Right cardiac atrium (tissue), 5 donors: ENCODE measurements around the gene HOXD9. TPM values are rescaled to one million over a fixed set of nuclear protein-coding genes. Genes with fewer than 3 reads are reported as not detected.
A peak's percentile ranks its signal among the peaks of the same experiment; 100 is the strongest.

Experiments used
- ATAC-seq, 2 donors: fragments of 200-7000 bp; cut with Tn5 transposase; one replicate each; pipeline versions ENCODE4 v1.8.0 to v1.9.1; 2020; ENCODE audit warnings: moderate library complexity in 2 of 2, mild to moderate bottlenecking in 1 of 2
- DNase-seq, 3 donors: peaks; one replicate each; pipeline ENCODE4 v3.0.0-alpha.2; 2020
- H3K27ac ChIP-seq: one replicate; pipeline ENCODE4 v1.5.1; 2013; ENCODE audit warnings: mild to moderate bottlenecking, low read length, control low read depth, moderate library complexity
- H3K27me3 ChIP-seq: one replicate; pipeline ENCODE4 v1.6.1; 2013; ENCODE audit not compliant: control insufficient read depth, insufficient read depth
- H3K4me1 ChIP-seq: one replicate; pipeline ENCODE4 v1.6.1; 2013; ENCODE audit warnings: low read length; ENCODE audit not compliant: control insufficient read depth, insufficient read depth
- H3K4me3 ChIP-seq: one replicate; pipeline ENCODE4 v1.5.1; 2013; ENCODE audit warnings: low read length, control low read depth
- H3K9me3 ChIP-seq: one replicate; pipeline ENCODE4 v1.6.1; 2013; ENCODE audit warnings: low read length; ENCODE audit not compliant: control insufficient read depth
- WGBS: extraction: QIAGEN DNeasy Blood & Tissue Kit; methylation state at CpG from one replicate; pipeline ENCODE4 v1.1.7; 2013; 5-methylcytosine and 5-hydroxymethylcytosine counted together
- intact Hi-C, 4 donors: fragments of 100-400 bp; cut with DNase I; formaldehyde crosslinking; loops; one replicate each; pipeline versions ENCODE4 v1.11.0 to v1.14.0; 2022 to 2023
- polyA plus RNA-seq: library from polyadenylated mRNA; stranded (reverse); fragments of 200-250 nt; gene quantifications from one replicate; pipeline ENCODE4 v1.2.3, GENCODE V29; 2013
- total RNA-seq, 4 donors: library from RNA; stranded (reverse); fragmentation: NEBNext Ultra II Directional; extraction: Animal tissue kit (Norgen Biotek cat#: 25700); gene quantifications; one replicate each; pipeline ENCODE4 v1.2.1, GENCODE V29; 2021
- donor health status: healthy with polysubstance abuse.
- donor health status: DM: no; HTN: yes; CAD: no.
- donor health status: DM: no; HTN: no; CAD: no.
- donor health status: DM: no; HTN: yes; CAD: no; lungs with severe emphysema.
- donor health status: DM: yes; HTN: yes; CAD: no.

The HOXD9 gene
- total and polyA plus RNA-seq, 5 donors = 0.09 TPM; not detected in 4

GRCh38 chr2:176093898-176094249 lies 28.6 kb upstream of the HOXD9 start:
- Histone ChIP-seq H3K9me3 (no peaks in the 10 kb centered on the region), H3K4me1 (peaks cover 5% of the 10 kb centered on the region), H3K27ac (no peak overlapping the region), H3K27me3 (peaks cover 7% of the 10 kb centered on the region), H3K4me3 (no peak overlapping the region)
- 7% methylated on average over 8 of the region's 8 CpGs for WGBS
- intact Hi-C loops = loop anchor here in 2 of 4 donors (5.0 to 10.0 kb wide), 3 partner anchors 407 to 679 kb away; no protein-coding TSS in a partner anchor
- DNase-seq = no peak
- no peak for ATAC-seq

- peaks cover 5% of the 10 kb centered on the region for H3K4me1 ChIP-seq
- no peak overlapping the region for H3K27ac ChIP-seq
- H3K9me3 ChIP-seq = no peaks in the 10 kb centered on the region
- peaks cover 7% of the 10 kb centered on the region for H3K27me3 ChIP-seq
- no peak overlapping the region for H3K4me3 ChIP-seq
- DNase-seq (no peak), ATAC-seq (no peak)
- intact Hi-C loops = loop anchor here in 2 of 4 donors (5.0 to 10.0 kb wide), 3 partner anchors 407 to 680 kb away; no protein-coding TSS in a partner anchor
- 4% methylated on average over 12 of the region's 12 CpGs for WGBS
Observed at GRCh38 chr2:176094349-176094748, 28.2 kb upstream of the HOXD9 start.

- ATAC-seq (no peak), DNase-seq (no peak)
- no peaks in the 10 kb centered on the region for H3K9me3 ChIP-seq
- intact Hi-C loops = loop anchor here in 3 of 4 donors (5.0 to 10.0 kb wide), 3 partner anchors 411 to 723 kb away; no protein-coding TSS in a partner anchor
- H3K4me3 ChIP-seq = no peak overlapping the region
- 11% methylated on average over 5 of the region's 5 CpGs for WGBS
- H3K4me1 ChIP-seq = peaks cover 5% of the 10 kb centered on the region
- peaks cover 5% of the 10 kb centered on the region for H3K27me3 ChIP-seq
- H3K27ac ChIP-seq = no peak overlapping the region
Observed at GRCh38 chr2:176095421-176095820, 27.1 kb upstream of the HOXD9 start.

- peak overlapping the region; percentile 26 for H3K4me3 ChIP-seq
- WGBS = 9% methylated on average over 16 of the region's 16 CpGs
- no peaks in the 10 kb centered on the region for H3K9me3 ChIP-seq
- H3K4me1 ChIP-seq = peaks cover 5% of the 10 kb centered on the region
- DNase-seq = no peak
- peaks cover 3% of the 10 kb centered on the region for H3K27me3 ChIP-seq
- no peak for ATAC-seq
- intact Hi-C loops = loop anchor here in 3 of 4 donors (5.0 to 10.0 kb wide), 3 partner anchors 412 to 724 kb away; no protein-coding TSS in a partner anchor
- H3K27ac ChIP-seq = no peak overlapping the region
Observed at GRCh38 chr2:176096243-176096985, 26.1 kb upstream of the HOXD9 start.

- H3K27me3 ChIP-seq = peaks cover 3% of the 10 kb centered on the region
- peak; percentile 56 to 86 (median 78) for DNase-seq
- peaks cover 5% of the 10 kb centered on the region for H3K4me1 ChIP-seq
- H3K27ac ChIP-seq = no peak overlapping the region
- peak overlapping the region; percentile 26 for H3K4me3 ChIP-seq
- intact Hi-C loops = loop anchor here in 3 of 4 donors (5.0 to 10.0 kb wide), 3 partner anchors 412 to 725 kb away; no protein-coding TSS in a partner anchor
- H3K9me3 ChIP-seq = no peaks in the 10 kb centered on the region
- peak; percentile 83 to 92 for ATAC-seq
- WGBS = 2% methylated on average over 45 of the region's 45 CpGs
Observed at GRCh38 chr2:176096986-176097819, 25.3 kb upstream of the HOXD9 start.

- Histone ChIP-seq H3K27me3 (peaks cover 3% of the 10 kb centered on the region), H3K4me1 (peaks cover 5% of the 10 kb centered on the region), H3K9me3 (no peaks in the 10 kb centered on the region), H3K4me3 (no peak overlapping the region), H3K27ac (no peak overlapping the region)
- ATAC-seq = no peak
- no peak for DNase-seq
- WGBS = 2% methylated on average over 18 of the region's 18 CpGs
- intact Hi-C loops = loop anchor here in 3 of 4 donors (5.0 to 10.0 kb wide), 3 partner anchors 413 to 726 kb away; no protein-coding TSS in a partner anchor
Observed at GRCh38 chr2:176097820-176098365, 24.6 kb upstream of the HOXD9 start.

GRCh38 chr2:176098366-176099158 lies 24.0 kb upstream of the HOXD9 start:
- H3K4me3 ChIP-seq = no peak overlapping the region
- H3K4me1 ChIP-seq = no peaks in the 10 kb centered on the region
- peaks cover 3% of the 10 kb centered on the region for H3K27me3 ChIP-seq
- H3K27ac ChIP-seq = no peak overlapping the region
- WGBS = 3% methylated on average over 35 of the region's 35 CpGs
- ATAC-seq = no peak
- DNase-seq = no peak
- intact Hi-C loops = loop anchor here in 3 of 4 donors (5.0 to 10.0 kb wide), 3 partner anchors 414 to 726 kb away; no protein-coding TSS in a partner anchor
- no peaks in the 10 kb centered on the region for H3K9me3 ChIP-seq

- H3K27me3 ChIP-seq = peaks cover 3% of the 10 kb centered on the region
- intact Hi-C loops = loop anchor here in 3 of 4 donors (5.0 to 10.0 kb wide), 3 partner anchors 414 to 727 kb away; no protein-coding TSS in a partner anchor
Observed at GRCh38 chr2:176099159-176099727, 23.3 kb upstream of the HOXD9 start.

GRCh38 chr2:176099728-176100546 lies 22.6 kb upstream of the HOXD9 start, which contains the start of gene HOXD12:
Gene HOXD12 (plus strand): TSS chr2:176099795. CDS start chr2:176099802, 7 bp downstream.
- Histone ChIP-seq H3K27me3 (peaks cover 3% of the 10 kb centered on the region), H3K4me1 (no peaks in the 10 kb centered on the region), H3K4me3 (no peak within 1 kb of the TSS), H3K9me3 (no peaks in the 10 kb centered on the region), H3K27ac (no peak within 1 kb of the TSS)
- WGBS = 4% methylated on average over 70 of the region's 70 CpGs
- DNase-seq (no peak), ATAC-seq (no peak)
- intact Hi-C loops = loop anchor here in 3 of 4 donors (5.0 to 10.0 kb wide), 3 partner anchors 415 to 728 kb away; no protein-coding TSS in a partner anchor

More at GRCh38 chr2:176099159-176099727, 23.3 kb upstream of the HOXD9 start:
- ATAC-seq = no peak
- WGBS = 4% methylated on average over 30 of the region's 30 CpGs
- Histone ChIP-seq H3K4me1 (no peaks in the 10 kb centered on the region), H3K4me3 (no peak overlapping the region), H3K9me3 (no peaks in the 10 kb centered on the region), H3K27ac (no peak overlapping the region)
- no peak for DNase-seq
